HEK293T (cell line): ENCODE data around the gene TBC1D20.

Experiments
- CTCF ChIA-PET: fragments of 350-600 bp; formaldehyde crosslinking; extraction: SDS; loops from one replicate; lab custom pipeline; 2021; ENCODE audit warnings: antibody characterized with exemption, inconsistent platforms; lab: Yijun Ruan, JAX
- POLR2A ChIA-PET: fragments of 350-600 bp; formaldehyde crosslinking; extraction: SDS; loops from one replicate; lab custom pipeline; 2020; ENCODE audit warnings: antibody characterized with exemption, inconsistent platforms; lab: Yijun Ruan, JAX
- DNase-seq: peaks from one replicate; pipeline ENCODE4 v3.0.0; 2012; ENCODE audit warnings: mixed read lengths; ENCODE audit errors: extremely low spot score
- ARNT ChIP-seq: fragments of 450-650 bp; IDR thresholded peaks from 2 replicates; pipeline ENCODE4 v1.6.1; 2017; ENCODE audit warnings: mild to moderate bottlenecking
- BHLHE40 ChIP-seq: fragments of 450-650 bp; IDR thresholded peaks from 2 replicates; pipeline ENCODE4 v1.6.1; 2016; ENCODE audit warnings: mild to moderate bottlenecking, moderate library complexity, borderline replicate concordance
- CTBP1 ChIP-seq: fragments of 450-650 bp; IDR thresholded peaks from 2 replicates; pipeline ENCODE4 v1.6.1; 2016; ENCODE audit warnings: borderline replicate concordance
- ELF4 ChIP-seq: fragments of 450-650 bp; IDR thresholded peaks from 2 replicates; pipeline ENCODE4 v1.6.1; 2017; ENCODE audit warnings: antibody characterized with exemption
- FOXA1 ChIP-seq: fragments of 450-650 bp; IDR thresholded peaks from 2 replicates; pipeline ENCODE4 v1.6.1; 2016; ENCODE audit warnings: mild to moderate bottlenecking
- FOXK2 ChIP-seq: fragments of 450-650 bp; IDR thresholded peaks from 2 replicates; pipeline ENCODE4 v1.6.1; 2016; ENCODE audit warnings: mild to moderate bottlenecking
- FOXM1 ChIP-seq: fragments of 450-650 bp; IDR thresholded peaks from 2 replicates; pipeline ENCODE4 v1.6.1; 2017; ENCODE audit warnings: mild to moderate bottlenecking, borderline replicate concordance
- HDGF ChIP-seq: fragments of 450-650 bp; IDR thresholded peaks from 2 replicates; pipeline ENCODE4 v1.6.1; 2017; ENCODE audit warnings: antibody characterized with exemption, borderline replicate concordance
- L3MBTL2 ChIP-seq: fragments of 450-650 bp; conservative IDR thresholded peaks from 2 replicates; pipeline ENCODE4 v1.6.1; 2016; ENCODE audit warnings: mild to moderate bottlenecking
- LEF1 ChIP-seq: fragments of 450-650 bp; IDR thresholded peaks from 2 replicates; pipeline ENCODE4 v1.6.1; 2017; ENCODE audit warnings: mild to moderate bottlenecking, borderline replicate concordance
- NFRKB ChIP-seq: fragments of 450-650 bp; IDR thresholded peaks from 2 replicates; pipeline ENCODE4 v1.6.1; 2016; ENCODE audit warnings: mild to moderate bottlenecking, moderate library complexity
- PKNOX1 ChIP-seq: fragments of 450-650 bp; IDR thresholded peaks from 2 replicates; pipeline ENCODE4 v1.6.1; 2016
- SP1 ChIP-seq: fragments of 450-650 bp; IDR thresholded peaks from 2 replicates; pipeline ENCODE4 v1.6.1; 2017
- SUZ12 ChIP-seq: fragments of 450-650 bp; IDR thresholded peaks from 2 replicates; pipeline ENCODE4 v1.6.1; 2016; ENCODE audit warnings: mild to moderate bottlenecking
- TARDBP ChIP-seq: fragments of 450-650 bp; IDR thresholded peaks from 2 replicates; pipeline ENCODE4 v1.6.1; 2016
- ZNF384 ChIP-seq: fragments of 450-650 bp; IDR thresholded peaks from 2 replicates; pipeline ENCODE4 v1.6.1; 2016

Gene TBC1D20

GRCh38 chr20:431012-431904 lies 31.1 kb downstream of the TBC1D20 start:
- DNase-seq, result peak; percentile 72
- TF ChIP-seq ZNF384 (no peak), PKNOX1 (no peak), ARNT (no peak), ELF4 (no peak), CTBP1 (no peak), NFRKB (no peak), BHLHE40 (no peak), TARDBP (no peak), FOXK2 (no peak), LEF1 (no peak), L3MBTL2 (no peak), FOXA1 (no peak), SP1 (no peak)

GRCh38 chr20:430091-430999 lies 32.0 kb downstream of the TBC1D20 start:
- TF ChIP-seq HDGF, result no peak
- ChIA-PET CTCF (interaction anchor here (2.6 kb wide), 1 partner anchor 76 kb away, joined by 13 read pairs; no protein-coding TSS in a partner anchor), POLR2A (no interaction called here)
- DNase-seq, result no peak

More at GRCh38 chr20:431012-431904, 31.1 kb downstream of the TBC1D20 start:
- ChIA-PET POLR2A (interaction anchor here (1.1 kb wide), 1 partner anchor 24 kb away, joined by 6 read pairs; no protein-coding TSS in a partner anchor), CTCF (interaction anchor here (0.6 to 2.6 kb wide), 8 partner anchors 9 to 308 kb away, joined by 3 to 13 read pairs (median 3); no protein-coding TSS in a partner anchor)

GRCh38 chr20:428658-429200 lies 33.6 kb downstream of the TBC1D20 start:
- POLR2A ChIA-PET, result interaction anchor here (0.7 kb wide), 1 partner anchor 42 kb away, joined by 3 read pairs; no protein-coding TSS in a partner anchor
- DNase-seq, result no peak
- CTCF ChIA-PET, result no interaction called here
- TF ChIP-seq ARNT, result no peak
- no peak for TF ChIP-seq SP1
- no peak for TF ChIP-seq FOXK2
- TF ChIP-seq ELF4, result no peak
- TF ChIP-seq CTBP1, result no peak
- TF ChIP-seq FOXM1, result no peak
- TF ChIP-seq FOXA1, result no peak

- POLR2A ChIA-PET, result no interaction called here
- CTCF ChIA-PET, result no interaction called here
- DNase-seq, result no peak
- no peak for TF ChIP-seq ELF4
- TF ChIP-seq L3MBTL2, result no peak
- TF ChIP-seq NFRKB, result no peak
- TF ChIP-seq FOXK2, result no peak
- TF ChIP-seq LEF1, result no peak
- no peak for TF ChIP-seq FOXM1
Observed at GRCh38 chr20:427849-428657, 34.3 kb downstream of the TBC1D20 start.

- DNase-seq, result no peak
- ChIA-PET POLR2A (no interaction called here), CTCF (no interaction called here)
- no peak for TF ChIP-seq TARDBP
- TF ChIP-seq FOXM1, result no peak
- no peak for TF ChIP-seq LEF1
- TF ChIP-seq CTBP1, result no peak
- no peak for TF ChIP-seq NFRKB
- TF ChIP-seq FOXA1, result no peak
- no peak for TF ChIP-seq ZNF384
Observed at GRCh38 chr20:427401-427800, 34.9 kb downstream of the TBC1D20 start.

- TF ChIP-seq ZNF384 (no peak), NFRKB (no peak), CTBP1 (no peak), SUZ12 (no peak), ARNT (no peak), PKNOX1 (no peak), FOXK2 (no peak), LEF1 (no peak), ELF4 (no peak), FOXM1 (no peak), L3MBTL2 (no peak), FOXA1 (no peak), HDGF (no peak), TARDBP (no peak), SP1 (no peak), BHLHE40 (no peak)
- ChIA-PET CTCF (no interaction called here), POLR2A (no interaction called here)
- DNase-seq, result no peak
Observed at GRCh38 chr20:426566-426965, 35.8 kb downstream of the TBC1D20 start.
